Hepatocyte (in vitro differentiated cells): ENCODE results near the gene LRRN4CL. TPM values are rescaled to one million over a fixed set of nuclear protein-coding genes. Genes with fewer than 3 reads are reported as not detected.
A peak's percentile ranks its signal among the peaks of the same experiment; 100 is the strongest.

Experiments
- DNase-seq: peaks from one replicate; pipeline ENCODE4 v3.0.0-alpha.2; 2016; ENCODE audit warnings: low spot score
- H2AFZ ChIP-seq: fragments of 200-600 bp; sonication (generic); 2 replicates; pipeline ENCODE4 v1.6.0; 2016; ENCODE audit warnings: antibody characterized with exemption, mild to moderate bottlenecking
- H3K27ac ChIP-seq: fragments of 200-600 bp; sonication (generic); 2 replicates; pipeline ENCODE4 v1.5.1; 2016; ENCODE audit warnings: mild to moderate bottlenecking
- H3K27me3 ChIP-seq: fragments of 200-600 bp; sonication (generic); 2 replicates; pipeline ENCODE4 v1.6.1; 2016
- H3K36me3 ChIP-seq: fragments of 200-600 bp; sonication (generic); replicated peaks from 2 replicates; pipeline ENCODE4 v1.5.1; 2016; ENCODE audit warnings: low read depth; ENCODE audit not compliant: insufficient read depth
- H3K4me1 ChIP-seq: fragments of 200-600 bp; sonication (generic); 2 replicates; pipeline ENCODE4 v1.5.1; 2016; ENCODE audit warnings: mild to moderate bottlenecking, moderate library complexity; ENCODE audit not compliant: insufficient read depth
- H3K4me2 ChIP-seq: fragments of 200-600 bp; sonication (generic); 2 replicates; pipeline ENCODE4 v1.6.0; 2016
- H3K4me3 ChIP-seq: fragments of 200-600 bp; sonication (generic); 2 replicates; pipeline ENCODE4 v1.5.1; 2016; ENCODE audit warnings: mild to moderate bottlenecking
- H3K79me2 ChIP-seq: fragments of 200-600 bp; sonication (generic); 2 replicates; pipeline ENCODE4 v1.6.0; 2017; ENCODE audit warnings: mild to moderate bottlenecking
- H3K9me2 ChIP-seq: fragments of 200-600 bp; sonication (generic); replicated peaks from 2 replicates; pipeline ENCODE4 v1.6.0; 2017; ENCODE audit warnings: mild to moderate bottlenecking; ENCODE audit not compliant: insufficient read depth
- H3K9me3 ChIP-seq: fragments of 200-600 bp; sonication (generic); 2 replicates; pipeline ENCODE4 v1.5.1; 2016; ENCODE audit warnings: low read depth, mild to moderate bottlenecking
- H4K20me1 ChIP-seq: fragments of 200-600 bp; sonication (generic); 2 replicates; pipeline ENCODE4 v1.6.0; 2016; ENCODE audit warnings: mild to moderate bottlenecking; ENCODE audit not compliant: insufficient read depth, poor library complexity, severe bottlenecking
- EZH2 ChIP-seq: fragments of 200-600 bp; sonication (generic); IDR thresholded peaks from 2 replicates; pipeline ENCODE4 v1.6.1; 2016; ENCODE audit warnings: antibody characterized with exemption, mild to moderate bottlenecking, borderline replicate concordance
- EZH2phosphoT487 ChIP-seq: fragments of 200-600 bp; sonication (generic); IDR thresholded peaks from one replicate; pipeline ENCODE4 v1.6.1; 2018; ENCODE audit warnings: antibody characterized with exemption, mild to moderate bottlenecking, low read depth, moderate library complexity; ENCODE audit not compliant: unreplicated experiment, severe bottlenecking
- WGBS: methylation state at CpG from one replicate; pipeline ENCODE4 v1.1.6; 2016; ENCODE audit warnings: low lambda C conversion rate; ENCODE audit errors: missing lambda C conversion rate; 5-methylcytosine and 5-hydroxymethylcytosine counted together
- polyA plus RNA-seq: library from polyadenylated mRNA; unstranded; fragments of >200 nt; fragmentation: Nextera tagmentation; extraction: Ambion mirVana; gene quantifications from 2 replicates; pipeline ENCODE4 v1.2.1, GENCODE V29; 2016
- total RNA-seq: library from RNA; depleted of rRNA; stranded (reverse); fragments of >200 nt; gene quantifications from 2 replicates; pipeline ENCODE4 v1.2.3, GENCODE V29; 2014
- TF ChIP-seq, protein P1 (sequence below): fragments of 200-600 bp; sonication (generic); IDR thresholded peaks from 2 replicates; pipeline ENCODE4 v1.5.1; 2016; ENCODE audit warnings: antibody characterized with exemption, mild to moderate bottlenecking; ENCODE audit not compliant: poor library complexity

The LRRN4CL gene
- total and polyA plus RNA-seq, 2 experiments from 2014 or later: 0.40 to 0.41 TPM

DNA sequence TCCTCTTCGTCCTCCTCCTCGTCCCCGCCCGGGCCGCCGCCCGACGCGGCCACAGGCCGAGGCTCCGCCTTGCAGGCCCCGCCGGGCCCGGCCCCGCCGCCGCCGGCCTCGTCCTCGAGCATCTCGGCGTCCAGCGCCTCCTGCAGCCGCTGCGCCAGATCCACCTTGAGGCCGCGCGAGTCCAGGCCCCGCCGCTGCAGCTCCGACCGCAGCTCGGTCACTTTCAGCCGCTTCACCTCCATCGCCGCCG, 37.5 kb upstream of the LRRN4CL start:
- H2AFZ ChIP-seq: no peak overlapping the region
- H3K36me3 ChIP-seq: peaks cover 7% of the 10 kb centered on the region
- H3K4me3 ChIP-seq: peak overlapping the region; percentile 12
- no peaks in the 10 kb centered on the region for H3K9me3 ChIP-seq
- H3K4me1 ChIP-seq: peaks cover 16% of the 10 kb centered on the region
- H3K4me2 ChIP-seq: peak overlapping the region; percentile 89
- WGBS: no CpG with 5 or more reads among the region's 37 CpGs
- no peak for DNase-seq
- no peaks in the 10 kb centered on the region for H3K9me2 ChIP-seq
- no peaks in the 10 kb centered on the region for H3K27me3 ChIP-seq
- peaks cover 80% of the 10 kb centered on the region for H3K79me2 ChIP-seq
- peak overlapping the region; percentile 91 for H3K27ac ChIP-seq
- TF ChIP-seq EZH2phosphoT487 (no peak), EZH2 (no peak)
- TF ChIP-seq, protein P1, sequence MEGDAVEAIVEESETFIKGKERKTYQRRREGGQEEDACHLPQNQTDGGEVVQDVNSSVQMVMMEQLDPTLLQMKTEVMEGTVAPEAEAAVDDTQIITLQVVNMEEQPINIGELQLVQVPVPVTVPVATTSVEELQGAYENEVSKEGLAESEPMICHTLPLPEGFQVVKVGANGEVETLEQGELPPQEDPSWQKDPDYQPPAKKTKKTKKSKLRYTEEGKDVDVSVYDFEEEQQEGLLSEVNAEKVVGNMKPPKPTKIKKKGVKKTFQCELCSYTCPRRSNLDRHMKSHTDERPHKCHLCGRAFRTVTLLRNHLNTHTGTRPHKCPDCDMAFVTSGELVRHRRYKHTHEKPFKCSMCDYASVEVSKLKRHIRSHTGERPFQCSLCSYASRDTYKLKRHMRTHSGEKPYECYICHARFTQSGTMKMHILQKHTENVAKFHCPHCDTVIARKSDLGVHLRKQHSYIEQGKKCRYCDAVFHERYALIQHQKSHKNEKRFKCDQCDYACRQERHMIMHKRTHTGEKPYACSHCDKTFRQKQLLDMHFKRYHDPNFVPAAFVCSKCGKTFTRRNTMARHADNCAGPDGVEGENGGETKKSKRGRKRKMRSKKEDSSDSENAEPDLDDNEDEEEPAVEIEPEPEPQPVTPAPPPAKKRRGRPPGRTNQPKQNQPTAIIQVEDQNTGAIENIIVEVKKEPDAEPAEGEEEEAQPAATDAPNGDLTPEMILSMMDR: no peak
- H4K20me1 ChIP-seq: peaks cover 45% of the 10 kb centered on the region

DNA sequence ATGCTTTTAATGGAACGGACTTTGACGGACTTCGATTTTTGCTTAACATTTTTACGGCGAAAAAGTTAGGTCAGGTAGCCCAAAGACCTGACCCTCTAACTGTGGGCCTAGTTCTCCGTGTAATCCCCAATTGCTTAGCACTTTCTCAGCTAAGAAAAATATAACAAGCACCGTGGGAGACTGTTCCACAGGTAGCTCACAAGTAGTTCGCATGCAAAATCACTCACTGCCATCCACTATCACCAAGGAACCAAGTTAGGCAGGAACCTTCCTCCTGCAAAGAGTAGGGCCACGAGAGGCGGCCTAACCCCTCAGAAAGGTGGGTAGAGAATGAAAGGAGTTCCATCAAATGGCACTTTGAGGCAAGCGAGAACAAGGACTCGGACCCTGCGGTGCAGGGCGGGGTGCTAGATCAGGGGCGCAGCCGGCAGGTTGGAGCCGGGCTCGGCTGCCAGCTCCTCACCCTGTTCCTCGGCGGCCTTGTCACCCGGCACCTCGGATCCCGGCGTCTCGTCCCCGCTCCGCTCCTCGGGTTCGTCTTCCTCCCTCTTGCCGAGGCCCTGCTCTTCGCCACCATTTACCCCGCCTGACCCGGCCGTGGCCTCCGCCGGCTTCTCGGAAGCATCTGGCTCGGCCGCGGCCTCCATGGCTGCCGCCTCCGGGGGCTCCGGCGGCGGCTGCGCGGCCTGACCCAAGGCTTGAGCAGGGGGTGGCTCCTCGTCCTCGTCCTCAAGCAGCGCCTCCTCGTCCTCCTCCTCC, 37.0 kb upstream of the LRRN4CL start:
- peaks cover 80% of the 10 kb centered on the region for H3K79me2 ChIP-seq
- 1% methylated on average over 30 of the region's 51 CpGs for WGBS
- H3K9me2 ChIP-seq: no peaks in the 10 kb centered on the region
- peak overlapping the region; percentile 12 for H3K4me3 ChIP-seq
- peak overlapping the region; percentile 89 for H3K4me2 ChIP-seq
- no peaks in the 10 kb centered on the region for H3K27me3 ChIP-seq
- H3K36me3 ChIP-seq: peaks cover 12% of the 10 kb centered on the region
- H3K4me1 ChIP-seq: peaks cover 16% of the 10 kb centered on the region
- H2AFZ ChIP-seq: no peak overlapping the region
- peak overlapping the region; percentile 91 for H3K27ac ChIP-seq
- peaks cover 45% of the 10 kb centered on the region for H4K20me1 ChIP-seq
- TF ChIP-seq, protein P1: no peak
- no peak for TF ChIP-seq EZH2
- no peak for TF ChIP-seq EZH2phosphoT487
- DNase-seq: no peak
- no peaks in the 10 kb centered on the region for H3K9me3 ChIP-seq

DNA sequence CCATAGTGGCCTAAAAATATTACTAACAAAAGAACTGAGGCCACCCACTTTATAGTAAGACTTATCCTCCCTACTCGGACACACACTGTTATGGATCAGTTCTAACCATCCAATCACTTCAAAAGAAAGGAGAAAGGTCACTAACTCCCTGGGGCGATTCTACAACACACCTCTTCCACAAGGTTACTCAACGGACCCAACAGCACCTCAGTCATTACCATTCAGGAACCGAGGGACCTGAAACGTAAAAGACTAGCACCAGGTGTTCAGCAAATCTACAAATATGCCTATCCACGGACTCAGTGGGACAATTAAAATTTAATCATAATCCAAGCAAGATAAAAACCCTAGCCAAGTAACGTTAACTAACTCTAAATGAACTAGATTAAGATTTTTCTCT, 36.3 kb upstream of the LRRN4CL start:
- WGBS: 2% methylated on average over 7 of the region's 7 CpGs
- Histone ChIP-seq H3K4me2 (peak overlapping the region; percentile 89), H3K36me3 (peaks cover 12% of the 10 kb centered on the region), H3K9me2 (no peaks in the 10 kb centered on the region), H3K27ac (peak overlapping the region; percentile 91), H3K27me3 (no peaks in the 10 kb centered on the region), H3K79me2 (peaks cover 80% of the 10 kb centered on the region), H3K4me3 (peak overlapping the region; percentile 12), H3K9me3 (no peaks in the 10 kb centered on the region), H4K20me1 (peaks cover 45% of the 10 kb centered on the region), H3K4me1 (peaks cover 16% of the 10 kb centered on the region), H2AFZ (no peak overlapping the region)
- TF ChIP-seq, protein P1: no peak
- no peak for TF ChIP-seq EZH2
- TF ChIP-seq EZH2phosphoT487: no peak
- DNase-seq: no peak
